Skin of body (tissue), 2 donors: ENCODE measurements around the gene RNF148. TPM values are rescaled to one million over a fixed set of nuclear protein-coding genes. Genes with fewer than 3 reads are reported as not detected.

Experiments used
- DNase-seq: peaks from one replicate; lab custom pipeline; 2025; lab: John Stamatoyannopoulos, UW
- total RNA-seq: library from RNA; depleted of rRNA; stranded (reverse); fragments of >200 nt; gene quantifications from one replicate; pipeline ENCODE4 v1.2.3, GENCODE V29; 2014

The RNF148 gene
- 0.89 TPM for total RNA-seq

GRCh38 chr7:122702872-122703510, at the start of gene RNF148:
Gene RNF148, minus strand, starts transcription at chr7:122702922. Its CDS starts 172 bp downstream, at chr7:122702750.
- no peak for DNase-seq

GRCh38 chr7:122750389-122750788, 47.7 kb upstream of the RNF148 start:
- DNase-seq: no peak

GRCh38 chr7:122748195-122748594, 45.5 kb upstream of the RNF148 start:
- DNase-seq: no peak

GRCh38 chr7:122746948-122747347, 44.2 kb upstream of the RNF148 start:
- no peak for DNase-seq

GRCh38 chr7:122743211-122743610, 40.5 kb upstream of the RNF148 start:
- DNase-seq: no peak

- DNase-seq: no peak
These were observed 36.2 kb upstream of the RNF148 start for GRCh38 chr7:122738947-122739346.

GRCh38 chr7:122736183-122736582, 33.5 kb upstream of the RNF148 start:
- no peak for DNase-seq

GRCh38 chr7:122727759-122728158, 25.0 kb upstream of the RNF148 start:
- no peak for DNase-seq

GRCh38 chr7:122727354-122727753, 24.6 kb upstream of the RNF148 start:
- DNase-seq: no peak

- no peak for DNase-seq
These were observed 24.2 kb upstream of the RNF148 start for GRCh38 chr7:122726881-122727280.

- no peak for DNase-seq
These were observed 21.6 kb upstream of the RNF148 start for GRCh38 chr7:122724366-122724765.

- no peak for DNase-seq
These were observed 16.4 kb upstream of the RNF148 start for GRCh38 chr7:122719010-122719578.

- no peak for DNase-seq
These were observed 14.8 kb upstream of the RNF148 start for GRCh38 chr7:122717356-122718089.

- no peak for DNase-seq
These were observed 12.5 kb upstream of the RNF148 start for GRCh38 chr7:122715183-122715582.

- no peak for DNase-seq
These were observed 8.2 kb upstream of the RNF148 start for GRCh38 chr7:122710916-122711315.

GRCh38 chr7:122709930-122710646, 7.4 kb upstream of the RNF148 start:
- DNase-seq: no peak

GRCh38 chr7:122706836-122707235, 4.1 kb upstream of the RNF148 start:
- DNase-seq: no peak

- DNase-seq: no peak
These were observed 3.7 kb downstream of the RNF148 start, which contains the start of gene RNF133 for GRCh38 chr7:122699017-122699416. Gene RNF133, minus strand, starts transcription at chr7:122699117. Its CDS starts 199 bp downstream, at chr7:122698918.

GRCh38 chr7:122695816-122696215, 6.9 kb downstream of the RNF148 start:
- DNase-seq: no peak

- no peak for DNase-seq
These were observed 8.0 kb downstream of the RNF148 start for GRCh38 chr7:122694697-122695096.

GRCh38 chr7:122692769-122693309, 9.9 kb downstream of the RNF148 start:
- no peak for DNase-seq
